Renal pelvis (tissue), 3 donors: ENCODE results near the gene DNAH6. TPM values are rescaled to one million over a fixed set of nuclear protein-coding genes. Genes with fewer than 3 reads are reported as not detected.

ENCODE experiments used
- polyA plus RNA-seq, 3 donors: library from polyadenylated mRNA; unstranded; fragments of 120-200 nt; gene quantifications; one replicate each; pipeline ENCODE4 v1.2.1, GENCODE V29; 2013; ENCODE audit not compliant: insufficient read length in 3 of 3

Gene DNAH6
- polyA plus RNA-seq, 3 donors = 0.82 to 3.7 (median 2.0) TPM

Other genes starting within 250 kb of the DNAH6 start
- 100 to 1,000 TPM; 174 to 198 (median 179) TPM for gene SUCLG1, start 57.2 kb upstream of the DNAH6 start, polyA plus RNA-seq